Heart left ventricle (tissue), 13 donors: ENCODE measurements around the gene AMBP.

Experiments
- POLR2A ChIP-seq, 2 donors: fragments of 450-650 bp; IDR thresholded peaks; one replicate each; pipeline ENCODE4 v1.6.1; 2017; ENCODE audit warnings: antibody characterized with exemption in 2 of 2, mild to moderate bottlenecking in 2 of 2, moderate library complexity in 2 of 2
- TF ChIP-seq, protein P1 (sequence below), 12 donors: fragments of 200-600 bp; sonication (generic) in 4 of 12; IDR thresholded peaks; one replicate each; pipeline versions ENCODE4 v1.5.0 to v1.8.0; 2018 to 2022; ENCODE audit warnings: antibody characterized with exemption in 12 of 12, mild to moderate bottlenecking in 5 of 12
- donor health status: ischemic (EF 13 %, LVEDD 7.1; RV severe dilation, severe dysfunction).
- donor health status: DM: no; HTN: yes; CAD: no.
- donor health status: DM: no; HTN: no; CAD: no.
- donor health status: ischemic (EF 25% LVEDD 6.9; RV normal size, moderate dysfunction).
- donor health status: ischemic (EF 25% LVEDD 5.7; RV mildly dilated, moderate dysfunction).
- donor health status: ischemic (EF 35%, LVEDD 5.7; RV mildly dilated, moderate dysfunction).
- donor health status: nonischemic (EF 11% LVEDD 7.7; RV severe dilation, severe dysfunction).
- donor health status: DM: yes; HTN: yes; CAD: no.
- donor health status: PGD.
- donor health status: ischemic (EF 29% LVEDD 5.4; RV normal size, mild dysfunction).
- donor health status: nonischemic (EF 23%, LVEDD 6.1; RV moderate dilation, normal function).

- TF ChIP-seq, protein P1, sequence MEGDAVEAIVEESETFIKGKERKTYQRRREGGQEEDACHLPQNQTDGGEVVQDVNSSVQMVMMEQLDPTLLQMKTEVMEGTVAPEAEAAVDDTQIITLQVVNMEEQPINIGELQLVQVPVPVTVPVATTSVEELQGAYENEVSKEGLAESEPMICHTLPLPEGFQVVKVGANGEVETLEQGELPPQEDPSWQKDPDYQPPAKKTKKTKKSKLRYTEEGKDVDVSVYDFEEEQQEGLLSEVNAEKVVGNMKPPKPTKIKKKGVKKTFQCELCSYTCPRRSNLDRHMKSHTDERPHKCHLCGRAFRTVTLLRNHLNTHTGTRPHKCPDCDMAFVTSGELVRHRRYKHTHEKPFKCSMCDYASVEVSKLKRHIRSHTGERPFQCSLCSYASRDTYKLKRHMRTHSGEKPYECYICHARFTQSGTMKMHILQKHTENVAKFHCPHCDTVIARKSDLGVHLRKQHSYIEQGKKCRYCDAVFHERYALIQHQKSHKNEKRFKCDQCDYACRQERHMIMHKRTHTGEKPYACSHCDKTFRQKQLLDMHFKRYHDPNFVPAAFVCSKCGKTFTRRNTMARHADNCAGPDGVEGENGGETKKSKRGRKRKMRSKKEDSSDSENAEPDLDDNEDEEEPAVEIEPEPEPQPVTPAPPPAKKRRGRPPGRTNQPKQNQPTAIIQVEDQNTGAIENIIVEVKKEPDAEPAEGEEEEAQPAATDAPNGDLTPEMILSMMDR (IDR thresholded peaks at IDR 0.05): no peak
- no peak for TF ChIP-seq POLR2A (IDR thresholded peaks at IDR 0.05)
These were observed 62.5 kb downstream of the AMBP start for GRCh38 chr9:114015607-114016006.
